UCSD-AML1 (cell line): ENCODE results near the gene DNAH7.
"Not testable (repeated sequence)": the region's sequence is repeated elsewhere in the genome, so short reads cannot be mapped to it uniquely, and the experiment has no call there.

Experiments used
- DNase-seq: peaks from one replicate; lab custom pipeline; 2025; ENCODE audit not compliant: unreplicated experiment; lab: John Stamatoyannopoulos, UW

DNAH7 gene

DNA sequence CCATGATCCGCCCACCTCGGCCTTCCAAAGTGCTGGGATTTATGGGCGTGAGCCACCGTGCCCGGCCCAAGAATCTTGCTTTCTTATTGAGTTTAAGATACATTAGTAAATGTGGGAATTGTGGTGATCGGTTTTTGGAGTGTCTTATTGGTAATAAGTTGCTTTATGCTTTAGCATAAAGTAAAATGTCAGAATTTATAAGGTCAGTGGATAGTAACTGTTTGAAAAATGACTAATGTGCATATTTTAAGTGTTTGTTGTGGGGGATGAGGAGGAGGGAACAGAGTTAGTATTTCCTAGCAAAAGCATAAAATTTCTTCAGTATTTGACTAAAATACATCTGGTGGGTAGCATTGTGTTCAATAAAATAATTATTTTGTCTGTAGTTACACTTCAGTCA lies 334.2 kb downstream of the DNAH7 start:
- DNase-seq: no peak

GRCh38 chr2:195733831-195734230 lies 334.8 kb downstream of the DNAH7 start:
- no peak for DNase-seq

DNA sequence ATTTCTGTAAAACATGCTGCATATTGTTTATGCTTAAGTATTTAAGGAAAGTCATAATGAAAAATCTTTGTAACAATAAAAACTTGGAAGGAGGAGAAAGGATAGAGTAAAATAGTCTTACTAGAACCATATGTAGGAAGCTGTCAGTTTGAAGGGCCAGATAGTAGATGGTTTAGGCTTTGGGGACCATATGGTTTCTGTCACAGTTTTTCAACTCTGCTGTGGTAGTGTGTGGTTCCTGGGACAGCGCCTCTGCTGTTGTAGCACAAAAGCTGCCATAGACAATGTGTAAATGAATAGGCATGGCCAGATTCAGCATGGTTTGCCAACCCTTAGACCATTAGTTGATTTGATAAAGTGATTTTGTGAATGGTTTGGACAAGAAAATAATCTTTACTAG lies 336.1 kb downstream of the DNAH7 start:
- DNase-seq: no peak

- no peak for DNase-seq
Measured at GRCh38 chr2:195730912-195731311, 337.7 kb downstream of the DNAH7 start.

GRCh38 chr2:195727106-195727505 lies 341.5 kb downstream of the DNAH7 start:
- no peak for DNase-seq

DNA sequence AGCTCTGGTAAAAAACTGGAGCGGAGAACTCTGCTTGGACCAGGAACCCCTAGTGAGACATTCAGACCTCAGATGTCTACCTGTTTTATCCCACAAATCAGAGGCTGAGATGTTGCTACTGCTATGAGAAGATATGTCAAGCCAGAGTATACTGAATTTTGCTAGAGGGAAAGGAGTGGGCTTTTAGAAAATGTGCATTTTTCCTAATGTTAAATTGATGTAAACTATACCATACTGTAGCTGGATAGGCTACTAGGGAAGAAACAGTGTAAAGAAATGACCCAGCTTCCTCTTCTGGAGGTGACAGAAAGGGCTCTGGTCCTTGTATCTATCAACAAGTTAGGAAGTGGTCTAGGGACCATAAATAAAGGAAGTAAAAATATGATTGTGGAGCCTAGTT lies 346.6 kb downstream of the DNAH7 start:
- DNase-seq: no peak

DNA sequence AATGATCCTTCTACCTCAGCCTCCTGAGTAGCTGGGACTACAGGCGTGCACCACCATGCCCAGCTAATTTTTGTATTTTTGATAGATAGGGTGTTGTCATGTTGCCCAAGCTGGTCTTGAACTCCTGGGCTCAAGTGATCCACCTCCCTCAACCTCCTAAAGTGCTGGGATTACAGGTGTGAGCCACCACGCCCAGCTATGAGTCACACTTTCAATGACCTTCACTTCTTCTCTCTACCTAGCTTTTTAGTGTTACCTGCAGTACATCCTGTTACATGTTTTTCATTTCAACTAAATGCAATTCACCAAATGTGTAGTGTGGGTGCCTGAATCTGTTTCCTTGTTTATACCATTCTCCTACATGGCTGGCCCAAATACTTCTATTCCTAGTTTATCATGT lies 347.6 kb downstream of the DNAH7 start:
- DNase-seq: no peak

- no peak for DNase-seq
Measured at GRCh38 chr2:195716466-195716865, 352.2 kb downstream of the DNAH7 start.

DNA sequence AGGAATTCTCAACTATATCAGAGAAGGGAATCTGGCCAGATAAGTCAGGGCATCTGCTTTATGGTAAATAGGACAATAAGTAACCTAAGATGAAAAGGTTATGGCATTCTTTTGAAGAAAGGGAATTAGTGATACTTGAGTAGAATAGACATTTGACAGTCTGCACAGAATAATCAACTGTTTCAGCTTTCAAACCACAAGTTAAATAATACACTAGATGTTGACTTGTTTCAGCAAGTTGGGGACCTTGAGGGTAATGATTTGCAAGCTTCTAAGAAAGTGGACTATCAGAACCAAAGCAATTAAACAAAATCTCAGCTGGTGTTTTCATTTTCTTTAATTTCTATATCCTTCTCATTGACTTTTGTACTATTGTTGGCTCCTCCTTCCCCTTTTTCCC lies 357.2 kb downstream of the DNAH7 start:
- DNase-seq: no peak

DNA sequence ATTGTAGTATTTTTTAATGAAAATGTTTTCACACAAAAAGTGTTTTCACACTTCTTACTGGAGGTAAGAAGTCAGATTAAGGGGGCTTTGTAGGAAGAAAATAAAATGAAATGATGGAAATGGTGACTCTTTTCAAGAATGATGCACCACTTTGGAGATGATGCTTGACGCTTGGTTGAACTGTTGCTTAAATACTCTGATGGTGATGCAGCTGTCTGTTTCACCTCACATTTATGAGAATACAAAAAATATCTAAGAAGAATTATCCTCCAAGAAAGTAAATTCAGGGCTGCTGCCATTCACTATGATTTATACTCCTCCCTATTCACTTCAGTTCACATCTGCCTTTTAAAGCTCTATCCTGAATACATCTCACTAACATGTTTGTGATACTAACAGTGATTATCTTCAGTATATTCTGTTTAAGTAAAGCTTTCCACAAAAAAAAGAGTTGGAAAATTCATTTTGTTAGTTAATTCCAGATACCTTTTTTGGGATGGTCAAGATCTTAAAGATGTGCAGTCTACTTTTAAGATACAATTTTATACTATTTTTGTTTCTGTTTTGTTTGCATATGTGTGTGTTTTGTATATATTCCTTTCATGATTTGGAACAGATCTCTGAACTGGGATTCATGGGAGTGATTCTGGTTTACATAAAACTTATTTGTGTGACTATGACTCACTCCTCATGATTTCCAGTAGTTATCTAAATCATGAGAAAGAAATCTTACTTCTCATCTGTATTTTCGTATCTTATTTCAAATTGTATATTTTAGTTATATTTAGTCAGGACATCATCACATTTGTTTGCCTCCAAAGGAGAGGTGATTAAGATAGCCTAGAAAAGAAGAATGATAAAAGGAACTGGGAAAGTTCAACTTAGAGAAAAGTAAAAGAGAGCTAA lies 358.5 kb downstream of the DNAH7 start:
- DNase-seq: no peak

DNA sequence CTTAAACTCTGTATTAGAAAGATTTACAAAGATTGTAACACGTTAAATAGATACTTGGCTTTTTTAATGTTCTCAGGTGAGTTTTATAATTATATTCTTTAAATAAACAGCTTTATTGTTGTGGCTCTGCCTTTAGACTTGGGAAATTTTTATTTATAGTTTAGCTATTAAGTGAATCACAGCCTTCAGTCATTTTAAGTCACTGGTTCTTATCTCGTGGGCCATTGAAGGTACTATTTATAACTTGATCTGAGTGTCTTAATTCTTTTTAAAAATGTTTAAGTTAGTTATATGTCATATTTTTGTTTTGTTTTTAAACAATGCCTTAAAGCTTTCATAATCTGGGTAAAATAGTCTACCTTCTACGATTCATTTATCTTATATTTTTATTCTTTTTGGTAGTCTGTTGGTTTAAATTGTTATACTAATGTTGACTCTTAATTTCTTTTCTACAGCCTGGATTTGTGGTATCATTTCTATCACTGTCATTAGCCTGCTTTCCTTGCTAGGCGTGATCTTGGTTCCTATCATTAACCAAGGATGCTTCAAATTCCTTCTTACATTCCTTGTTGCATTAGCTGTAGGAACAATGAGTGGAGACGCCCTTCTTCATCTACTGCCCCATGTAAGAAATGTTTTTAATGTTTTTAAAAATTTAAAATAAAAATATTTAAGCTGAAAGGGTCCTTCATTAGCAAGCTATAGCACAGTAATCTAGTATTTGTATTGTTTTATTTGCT lies 362.3 kb downstream of the DNAH7 start:
- DNase-seq: no peak

GRCh38 chr2:195700480-195700879 lies 368.2 kb downstream of the DNAH7 start:
- DNase-seq: no peak

DNA sequence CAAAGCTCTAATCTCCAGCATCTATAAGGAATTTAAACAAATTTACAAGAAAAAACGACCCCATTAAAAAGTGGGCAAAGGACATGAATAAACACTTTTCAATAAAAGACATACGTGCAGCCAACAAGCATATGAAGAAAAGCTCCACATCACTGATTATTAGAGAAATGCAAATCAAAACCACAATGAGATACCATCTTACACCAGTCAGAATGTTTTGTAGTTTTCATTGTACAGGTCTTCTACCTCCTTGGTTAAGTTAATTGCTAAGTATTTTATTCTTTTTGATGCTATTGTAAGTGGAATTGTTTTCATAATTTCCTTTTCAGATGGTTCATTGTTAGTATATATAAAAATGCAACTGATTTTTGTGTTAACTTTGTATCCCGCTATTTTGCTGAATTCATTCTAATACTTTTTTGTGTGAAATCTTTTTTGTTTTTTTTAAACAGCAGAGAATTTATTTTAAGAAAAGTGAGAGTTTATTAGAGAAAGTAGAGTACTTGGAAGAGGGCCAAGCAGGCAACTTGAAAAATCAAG lies 370.9 kb downstream of the DNAH7 start:
- no peak for DNase-seq

GRCh38 chr2:195696012-195696411 lies 372.6 kb downstream of the DNAH7 start:
- no peak for DNase-seq

- no peak for DNase-seq
Measured at GRCh38 chr2:195695002-195695631, 373.5 kb downstream of the DNAH7 start.

GRCh38 chr2:195694553-195694952 lies 374.1 kb downstream of the DNAH7 start:
- DNase-seq: no peak

GRCh38 chr2:195692531-195692930 lies 376.1 kb downstream of the DNAH7 start:
- not testable (repeated sequence) for DNase-seq
